K562 (cell line): ENCODE results near the gene KCNJ2. TPM values are rescaled to one million over a fixed set of nuclear protein-coding genes. Genes with fewer than 3 reads are reported as not detected.

ENCODE experiments used
- AFF4 ChIP-seq: sonication (generic); formaldehyde crosslinking; IDR thresholded peaks from 2 replicates; pipeline ENCODE4 v1.8.0; 2023; ENCODE audit warnings: mild to moderate bottlenecking, missing genetic modification reagents
- CTCFL ChIP-seq: IDR thresholded peaks from 2 replicates; pipeline ENCODE4 v1.6.1; 2011; ENCODE audit warnings: borderline replicate concordance, low read depth, mild to moderate bottlenecking, moderate library complexity, low read length; ENCODE audit not compliant: insufficient read depth, poor library complexity, severe bottlenecking
- E2F6 ChIP-seq, 2 experiments: IDR thresholded peaks; 2 replicates each; pipeline ENCODE4 v1.6.1; 2011; ENCODE audit warnings: borderline replicate concordance in 1 of 2, control low read depth in 1 of 2, low read depth in 1 of 2, low read length in 1 of 2, mild to moderate bottlenecking in 1 of 2, mixed read lengths in 1 of 2, moderate library complexity in 1 of 2; ENCODE audit not compliant: insufficient read depth in 1 of 2, insufficient read length in 1 of 2, poor library complexity in 1 of 2, severe bottlenecking in 1 of 2; ENCODE audit errors: extremely low read depth in 1 of 2
- KDM5B ChIP-seq: fragments of 200-600 bp; sonication (generic); IDR thresholded peaks from 2 replicates; pipeline ENCODE4 v1.6.1; 2012; ENCODE audit warnings: low read depth, mild to moderate bottlenecking, moderate library complexity, low read length, control low read depth, inconsistent platforms; ENCODE audit not compliant: insufficient replicate concordance
- NR1H2 ChIP-seq: sonication (generic); formaldehyde crosslinking; IDR thresholded peaks from 2 replicates; pipeline ENCODE4 v1.4.0; 2020; ENCODE audit warnings: mild to moderate bottlenecking, missing genetic modification reagents
- NUFIP1 ChIP-seq: fragments of 450-650 bp; IDR thresholded peaks from 2 replicates; pipeline ENCODE4 v1.6.1; 2018; ENCODE audit not compliant: partially characterized antibody
- PATZ1 ChIP-seq: fragments of 250-450 bp; sonication (Bioruptor Pico); IDR thresholded peaks from 2 replicates; pipeline ENCODE4 v1.5.0; 2020; ENCODE audit warnings: mild to moderate bottlenecking, borderline replicate concordance
- RBM17 ChIP-seq: fragments of 200-400 bp; formaldehyde crosslinking; IDR thresholded peaks from 2 replicates; pipeline ENCODE4 v1.6.1; 2017; ENCODE audit warnings: low read depth, mild to moderate bottlenecking, low read length, borderline replicate concordance
- SIN3B ChIP-seq: fragments of 450-650 bp; IDR thresholded peaks from 2 replicates; pipeline ENCODE4 v1.6.1; 2017; ENCODE audit warnings: low read depth, mild to moderate bottlenecking, moderate library complexity
- ZBTB7A ChIP-seq: IDR thresholded peaks from 2 replicates; pipeline ENCODE4 v1.6.1; 2011; ENCODE audit warnings: low read depth, mild to moderate bottlenecking, low read length, moderate library complexity, borderline replicate concordance; ENCODE audit not compliant: control insufficient read depth
- ZFX ChIP-seq: sonication (generic); formaldehyde crosslinking; IDR thresholded peaks from 2 replicates; pipeline ENCODE4 v1.8.0; 2022; ENCODE audit warnings: mild to moderate bottlenecking, missing genetic modification reagents, moderate library complexity
- ZHX1 ChIP-seq: fragments of 150-350 bp; conservative IDR thresholded peaks from 2 replicates; pipeline ENCODE4 v1.6.1; 2014; ENCODE audit warnings: low read length
- ZNF224 ChIP-seq: sonication (generic); formaldehyde crosslinking; IDR thresholded peaks from 2 replicates; pipeline ENCODE4 v1.8.0; 2022; ENCODE audit warnings: mild to moderate bottlenecking, missing genetic modification reagents
- ZNF561 ChIP-seq: fragments of 450-650 bp; formaldehyde crosslinking; conservative IDR thresholded peaks from 2 replicates; pipeline ENCODE4 v1.4.0; 2020; ENCODE audit warnings: mild to moderate bottlenecking, moderate library complexity
- polyA plus RNA-seq, 8 experiments: library from polyadenylated mRNA; depleted of rRNA in 4 of 8; stranded (reverse) in 5 of 8; unstranded in 3 of 8; fragments of >200 nt; fragmentation: Nextera tagmentation in 2 of 8; fragmentation: Illumina TruSeq in 1 of 8; extraction: Ambion mirVana in 2 of 8; extraction: Trizol in 1 of 8; gene quantifications; 2 replicates each; pipeline versions ENCODE4 v1.2.1 to v1.2.3, GENCODE V29; 2011 to 2014; ENCODE audit warnings: inconsistent platforms in 1 of 8, missing spikeins in 1 of 8
- total RNA-seq, 7 experiments: library from RNA; depleted of rRNA in 6 of 7; stranded (reverse); fragments of >200 nt in 6 of 7; fragmentation: Illumina TruSeq in 2 of 7; extraction: Trizol in 2 of 7; gene quantifications; 2 replicates each; pipeline versions ENCODE4 v1.2.1 to v1.2.3, GENCODE V29; 2011 to 2021; ENCODE audit warnings: low replicate concordance in 1 of 7

The KCNJ2 gene
- total and polyA plus RNA-seq, 9 of the 15 experiments (the other 6 are each of a cell fraction or from before 2014, with no cell fraction given): not detected

- TF ChIP-seq E2F6 (IDR thresholded peaks at IDR 0.05; ENCODE audit: borderline replicate concordance in 1 of 2, extremely low read depth in 1 of 2, insufficient read depth in 1 of 2, insufficient read length in 1 of 2, low read depth in 1 of 2, low read length in 1 of 2, poor library complexity in 1 of 2, severe bottlenecking in 1 of 2) (peak in 1 of 2 experiments; percentile 51), ZBTB7A (no peak), SIN3B (no peak), ZNF224 (CRISPR knock-in tag) (no peak), KDM5B (peak; percentile 86), RBM17 (no peak), ZFX (CRISPR knock-in tag) (peak; percentile 43; the same call in 1 of the 2 replicates), NUFIP1 (no peak), AFF4 (CRISPR knock-in tag) (peak; percentile 86; the same call in 1 of the 2 replicates), CTCFL (no peak), NR1H2 (CRISPR knock-in tag) (no peak), PATZ1 (CRISPR knock-in tag) (no peak), ZNF561 (CRISPR knock-in tag) (no peak), ZHX1 (no peak)
These were observed 40.5 kb upstream of the KCNJ2 start (continued) for GRCh38 chr17:70128727-70129238.
